Endothelial cell (in vitro differentiated cells): Measurements from ENCODE around the gene ARHGAP45. TPM values are rescaled to one million over a fixed set of nuclear protein-coding genes. Genes with fewer than 3 reads are reported as not detected.

Experiments
- DNase-seq: peaks from one replicate; pipeline ENCODE4 v3.0.0; 2021; ENCODE audit warnings: low spot score
- H3K27ac Mint-ChIP-seq: one replicate; pipeline ENCODE4 v1.8.0; 2021; ENCODE audit warnings: mixed read lengths, inconsistent platforms; ENCODE audit not compliant: unreplicated experiment
- H3K27me3 Mint-ChIP-seq: one replicate; pipeline ENCODE4 v1.8.0; 2021; ENCODE audit warnings: mild to moderate bottlenecking, moderate library complexity, mixed read lengths, inconsistent platforms; ENCODE audit not compliant: unreplicated experiment
- H3K36me3 Mint-ChIP-seq: one replicate; pipeline ENCODE4 v1.8.0; 2021; ENCODE audit warnings: mild to moderate bottlenecking, low read depth, mixed read lengths, inconsistent platforms; ENCODE audit not compliant: unreplicated experiment
- H3K4me1 Mint-ChIP-seq: one replicate; pipeline ENCODE4 v1.8.0; 2021; ENCODE audit warnings: mild to moderate bottlenecking, mixed read lengths, inconsistent platforms; ENCODE audit not compliant: unreplicated experiment
- H3K4me3 Mint-ChIP-seq: one replicate; pipeline ENCODE4 v1.8.0; 2021; ENCODE audit warnings: mild to moderate bottlenecking, mixed read lengths, inconsistent platforms; ENCODE audit not compliant: unreplicated experiment
- H3K9me3 Mint-ChIP-seq: one replicate; pipeline ENCODE4 v1.8.0; 2021; ENCODE audit warnings: mixed read lengths, inconsistent platforms; ENCODE audit not compliant: unreplicated experiment
- total RNA-seq: library from RNA; stranded (reverse); fragmentation: NEBNext Ultra II Directional; extraction: Animal tissue kit (Norgen Biotek cat#: 25700); gene quantifications from one replicate; pipeline ENCODE4 v1.2.1, GENCODE V29; 2021; ENCODE audit not compliant: unreplicated experiment
- TF ChIP-seq, protein P1 (sequence below): fragments of 200-600 bp; sonication (generic); IDR thresholded peaks from one replicate; pipeline ENCODE4 v1.5.0; 2021; ENCODE audit warnings: antibody characterized with exemption; ENCODE audit not compliant: unreplicated experiment

Gene ARHGAP45
- total RNA-seq, 1 donor from 2014 or later = 2.4 TPM

DNA sequence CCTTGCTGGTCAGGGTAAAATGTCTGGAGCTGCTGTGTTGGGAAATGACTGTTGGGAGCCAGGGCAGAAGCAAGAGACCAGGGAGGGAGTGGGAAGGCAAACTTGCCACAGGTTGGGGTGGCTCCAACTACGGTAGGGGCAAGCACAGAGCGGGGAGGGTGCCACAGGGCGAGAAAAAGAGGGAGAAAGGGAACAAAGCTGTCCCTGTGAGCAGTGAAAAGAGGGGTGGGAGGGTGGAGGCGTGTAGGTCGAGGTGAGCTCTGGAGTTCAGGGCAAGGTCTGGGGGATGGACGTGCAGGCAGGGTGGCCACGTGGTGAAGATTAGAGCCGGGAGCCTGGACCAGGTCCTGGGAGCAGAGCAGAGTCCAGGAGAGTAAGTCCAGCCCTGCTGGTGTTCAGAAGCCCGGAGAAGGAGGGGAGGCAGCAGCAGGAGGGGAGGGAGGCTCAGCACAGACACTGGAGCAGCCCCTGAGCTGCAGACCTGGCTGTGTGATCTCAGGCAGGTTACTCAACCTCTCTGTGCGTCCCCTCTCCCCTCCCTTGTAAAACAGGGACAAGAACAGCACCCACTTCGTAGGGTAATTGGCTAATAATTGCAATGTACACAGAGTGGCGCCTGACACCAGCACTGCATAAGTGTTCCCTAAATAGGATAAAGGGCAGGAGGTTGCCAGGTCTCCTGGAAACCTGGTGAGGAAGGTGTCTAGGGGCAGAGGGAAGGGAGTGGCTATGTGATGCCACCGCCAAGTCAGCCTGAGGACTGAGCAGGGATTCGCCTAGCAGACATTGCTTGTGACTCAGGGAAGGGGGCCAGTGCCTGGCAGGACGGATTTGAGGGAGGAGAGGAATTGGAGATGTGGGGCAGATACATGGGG is 31.4 kb downstream of the ARHGAP45 start:
- H3K9me3 Mint-ChIP-seq = no peaks in the 10 kb centered on the region

DNA sequence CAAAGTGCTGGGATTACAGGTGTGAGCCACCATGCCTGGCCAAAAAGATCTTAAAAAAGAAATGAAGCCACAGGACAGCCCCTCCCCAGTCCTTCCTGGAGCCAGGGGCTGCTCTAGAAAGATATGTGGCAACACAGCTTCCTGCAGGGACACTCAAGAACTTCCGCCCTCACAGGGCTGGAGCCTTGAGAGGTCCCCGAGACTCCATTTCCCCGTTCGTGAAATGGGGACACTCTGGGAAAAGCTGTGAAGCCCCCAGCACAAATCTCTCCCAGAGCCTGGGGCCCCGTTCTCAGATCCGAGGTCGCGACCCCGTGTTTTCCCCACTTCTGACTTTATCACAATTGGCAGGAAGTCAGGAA is 34.4 kb downstream of the ARHGAP45 start:
- Mint-ChIP-seq H3K9me3 (no peaks in the 10 kb centered on the region), H3K36me3 (no peaks in the 10 kb centered on the region), H3K27me3 (peaks cover 10% of the 10 kb centered on the region), H3K27ac (peak overlapping the region; percentile 98), H3K4me3 (no peak overlapping the region), H3K4me1 (peaks cover 11% of the 10 kb centered on the region)
- TF ChIP-seq, protein P1, sequence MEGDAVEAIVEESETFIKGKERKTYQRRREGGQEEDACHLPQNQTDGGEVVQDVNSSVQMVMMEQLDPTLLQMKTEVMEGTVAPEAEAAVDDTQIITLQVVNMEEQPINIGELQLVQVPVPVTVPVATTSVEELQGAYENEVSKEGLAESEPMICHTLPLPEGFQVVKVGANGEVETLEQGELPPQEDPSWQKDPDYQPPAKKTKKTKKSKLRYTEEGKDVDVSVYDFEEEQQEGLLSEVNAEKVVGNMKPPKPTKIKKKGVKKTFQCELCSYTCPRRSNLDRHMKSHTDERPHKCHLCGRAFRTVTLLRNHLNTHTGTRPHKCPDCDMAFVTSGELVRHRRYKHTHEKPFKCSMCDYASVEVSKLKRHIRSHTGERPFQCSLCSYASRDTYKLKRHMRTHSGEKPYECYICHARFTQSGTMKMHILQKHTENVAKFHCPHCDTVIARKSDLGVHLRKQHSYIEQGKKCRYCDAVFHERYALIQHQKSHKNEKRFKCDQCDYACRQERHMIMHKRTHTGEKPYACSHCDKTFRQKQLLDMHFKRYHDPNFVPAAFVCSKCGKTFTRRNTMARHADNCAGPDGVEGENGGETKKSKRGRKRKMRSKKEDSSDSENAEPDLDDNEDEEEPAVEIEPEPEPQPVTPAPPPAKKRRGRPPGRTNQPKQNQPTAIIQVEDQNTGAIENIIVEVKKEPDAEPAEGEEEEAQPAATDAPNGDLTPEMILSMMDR = no peak
- peak; percentile 49 for DNase-seq

More for the DNA sequence above, 31.4 kb downstream of the ARHGAP45 start:
- H3K27ac Mint-ChIP-seq = peak overlapping the region; percentile 58
- H3K36me3 Mint-ChIP-seq = no peaks in the 10 kb centered on the region
- DNase-seq = no peak
- TF ChIP-seq, protein P1 = no peak
- peaks cover 12% of the 10 kb centered on the region for H3K27me3 Mint-ChIP-seq
- H3K4me3 Mint-ChIP-seq = no peak overlapping the region
- H3K4me1 Mint-ChIP-seq = peaks cover 20% of the 10 kb centered on the region

DNA sequence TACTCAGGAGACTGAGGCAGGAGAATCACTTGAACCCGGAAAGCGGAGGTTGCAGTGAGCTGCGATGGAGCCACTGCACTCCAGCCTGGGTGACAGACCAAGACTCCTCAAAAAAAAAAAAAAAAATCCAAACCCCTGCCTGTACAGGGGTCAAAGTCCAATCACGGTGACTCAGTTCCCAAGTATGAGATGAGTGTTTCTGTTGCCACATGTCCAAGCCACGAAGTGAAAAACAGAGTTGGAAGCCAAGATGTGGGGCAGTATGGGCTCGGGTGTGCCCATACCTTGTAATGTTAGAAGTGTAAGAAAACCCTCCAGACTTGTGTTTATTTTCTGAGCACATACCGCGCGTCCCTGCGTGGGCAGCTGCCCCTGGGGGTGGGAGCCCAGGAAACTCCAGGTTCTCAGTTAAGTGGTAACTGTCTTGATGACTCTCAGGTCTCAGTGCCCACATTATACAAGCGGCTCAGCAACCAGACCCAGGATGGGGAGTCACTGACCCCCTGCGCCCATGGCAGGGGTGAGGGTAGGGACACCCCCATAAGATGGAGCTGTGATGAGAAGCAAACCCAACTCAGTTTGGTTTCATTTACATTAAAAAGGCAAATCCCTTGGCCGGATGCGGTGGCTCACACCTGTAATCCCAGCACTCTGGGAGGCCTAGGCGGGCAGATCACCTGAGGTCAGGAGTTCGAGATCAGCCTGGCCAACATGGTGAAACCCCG is 35.6 kb downstream of the ARHGAP45 start:
- no peaks in the 10 kb centered on the region for H3K9me3 Mint-ChIP-seq
- H3K4me3 Mint-ChIP-seq = peak overlapping the region; percentile 74
- DNase-seq = no peak
- H3K4me1 Mint-ChIP-seq = peaks cover 11% of the 10 kb centered on the region
- TF ChIP-seq, protein P1 = no peak
- H3K36me3 Mint-ChIP-seq = peaks cover 4% of the 10 kb centered on the region
- peaks cover 10% of the 10 kb centered on the region for H3K27me3 Mint-ChIP-seq
- peak overlapping the region; percentile 98 for H3K27ac Mint-ChIP-seq

DNA sequence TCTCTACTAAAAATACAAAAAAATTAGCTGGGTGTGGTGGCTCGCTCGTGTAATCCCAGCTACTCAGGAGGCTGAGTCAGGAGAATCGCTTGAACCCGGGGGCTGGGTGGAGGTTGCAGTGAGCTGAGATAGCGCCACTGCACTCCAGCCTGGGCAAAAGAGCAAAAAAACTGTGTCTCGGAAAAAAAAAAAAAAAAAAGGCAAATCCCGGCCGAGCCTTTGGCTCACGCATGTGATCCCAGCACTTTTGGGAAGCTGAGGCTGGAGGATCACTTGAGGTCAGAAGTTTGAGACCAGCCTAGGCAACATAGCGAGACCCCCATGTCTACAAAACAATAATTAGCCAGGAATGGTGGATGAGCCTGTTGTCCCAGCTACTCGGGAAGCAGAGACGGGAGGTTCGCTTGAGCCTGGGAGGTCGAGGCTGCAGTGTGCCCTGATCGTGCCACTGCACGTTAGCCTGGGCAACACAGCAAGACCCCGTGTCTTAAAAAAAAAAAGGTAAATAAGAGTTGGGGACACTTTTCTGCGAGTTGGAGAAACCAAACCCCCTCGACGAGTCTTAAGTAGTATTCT is 36.3 kb downstream of the ARHGAP45 start:
- peaks cover 6% of the 10 kb centered on the region for H3K27me3 Mint-ChIP-seq
- no peaks in the 10 kb centered on the region for H3K9me3 Mint-ChIP-seq
- DNase-seq = no peak
- H3K4me1 Mint-ChIP-seq = peaks cover 11% of the 10 kb centered on the region
- H3K4me3 Mint-ChIP-seq = peak overlapping the region; percentile 74
- H3K36me3 Mint-ChIP-seq = peaks cover 4% of the 10 kb centered on the region
- TF ChIP-seq, protein P1 = no peak
- H3K27ac Mint-ChIP-seq = peak overlapping the region; percentile 72
